ENCODE measurements around the gene SUPT6H.

GRCh38 chr17:28635506-28635905 is 26.5 kb upstream of the SUPT6H start:
- TF ChIP-seq ZNF513 (tag by site-specific recombination; IDR thresholded peaks at IDR 0.05) (no peak), CTCF (tag by site-specific recombination; IDR thresholded peaks at IDR 0.05) (no peak), MZF1 (tag by site-specific recombination; IDR thresholded peaks at IDR 0.05; ENCODE audit: borderline replicate concordance) (no peak), ZNF18 (tag by site-specific recombination; IDR thresholded peaks at IDR 0.05) (no peak), ZNF169 (tag by site-specific recombination; IDR thresholded peaks at IDR 0.05) (no peak), ZNF776 (tag by site-specific recombination; IDR thresholded peaks at IDR 0.05; ENCODE audit: borderline replicate concordance) (no peak), ZNF600 (tag by site-specific recombination; IDR thresholded peaks at IDR 0.05) (no peak)
